Ovary (tissue), 9 donors: ENCODE data around the gene MROH2A. TPM values are rescaled to one million over a fixed set of nuclear protein-coding genes. Genes with fewer than 3 reads are reported as not detected.

ENCODE experiments used
- DNase-seq, 5 donors: peaks; one replicate each; pipeline ENCODE4 v3.0.0-alpha.2; 2019 to 2020
- H3K27ac ChIP-seq, 2 donors: fragments of 200-600 bp; one replicate each; pipeline versions ENCODE4 v1.5.1 to v1.8.0; 2019 to 2022
- H3K27me3 ChIP-seq: fragments of 200-600 bp; one replicate; pipeline ENCODE4 v1.8.0; 2022
- H3K36me3 ChIP-seq: fragments of 200-600 bp; sonication (generic); one replicate; pipeline ENCODE4 v1.5.1; 2019
- H3K4me1 ChIP-seq: one replicate; pipeline ENCODE4 v1.8.1; 2013; ENCODE audit warnings: mild to moderate bottlenecking, moderate library complexity; ENCODE audit not compliant: insufficient read depth
- H3K4me3 ChIP-seq: fragments of 200-600 bp; sonication (generic); one replicate; pipeline ENCODE4 v1.5.1; 2017
- H3K9me3 ChIP-seq, 2 donors: fragments of 200-600 bp in 1 of 2; sonication (generic) in 1 of 2; one replicate each; pipeline versions ENCODE4 v1.5.1 to v1.8.1; 2013 to 2019; ENCODE audit warnings: mild to moderate bottlenecking in 1 of 2, moderate library complexity in 1 of 2
- EP300 ChIP-seq: sonication (generic); formaldehyde crosslinking; IDR thresholded peaks from one replicate; pipeline ENCODE4 v1.6.1; 2017; ENCODE audit warnings: antibody characterized with exemption
- POLR2A ChIP-seq: fragments of 450-650 bp; IDR thresholded peaks from one replicate; pipeline ENCODE4 v1.6.1; 2017; ENCODE audit warnings: antibody characterized with exemption, mild to moderate bottlenecking, moderate library complexity
- WGBS, 3 donors: extraction: QIAGEN DNeasy Blood & Tissue Kit in 1 of 3; methylation state at CpG; one replicate each; pipeline versions ENCODE4 v1.1.5 to v1.1.7; 2013 to 2017; 5-methylcytosine and 5-hydroxymethylcytosine counted together
- intact Hi-C, 4 donors: fragments of 100-400 bp; cut with DNase I; formaldehyde crosslinking; loops; one replicate each; pipeline versions ENCODE4 v1.11.0 to v1.15.1; 2022 to 2023
- polyA plus RNA-seq, 2 donors: library from polyadenylated mRNA; stranded (reverse); fragments of 200-250 nt in 1 of 2; fragments of 350-450 nt in 1 of 2; fragmentation: Illumina TruSeq in 1 of 2; extraction: RNeasy Lipid Tissue Mini Kit (QIAGEN cat#74804) in 1 of 2; gene quantifications; one replicate each; pipeline ENCODE4 v1.2.3, GENCODE V29; 2013 to 2014
- total RNA-seq, 7 donors: library from RNA; depleted of rRNA in 2 of 7; stranded (reverse); fragments of >200 nt in 2 of 7; fragmentation: NEBNext Ultra II Directional in 3 of 7; extraction: Animal tissue kit (Norgen Biotek cat#: 25700) in 3 of 7; gene quantifications; one replicate each; pipeline versions ENCODE4 v1.1.0 to v1.2.4, GENCODE V29; 2016 to 2023
- TF ChIP-seq, protein P1 (sequence below), 3 donors: fragments of 450-650 bp in 2 of 3; fragments of 200-600 bp in 1 of 3; IDR thresholded peaks; one replicate each; pipeline versions ENCODE4 v1.5.1 to v1.8.0; 2016 to 2022; ENCODE audit warnings: antibody characterized with exemption in 3 of 3, mild to moderate bottlenecking in 1 of 3
- donor health status: DM: no; HTN: no; CAD: no; lungs with moderate emphysema.
- donor health status: DM: no; HTN: no; CAD: no.
- donor health status: Bipolar disorder and iron deficiency.
- donor health status: DM: yes; HTN: yes; CAD: no.
- donor health status: DM: no; HTN: no; CAD: no.
- donor health status: DM: yes; HTN: yes; CAD: no.

The MROH2A gene
- total and polyA plus RNA-seq, 9 donors: not detected

- Histone ChIP-seq H3K36me3 (no peaks in the 10 kb centered on the region), H3K27me3 (no peaks in the 10 kb centered on the region), H3K9me3 (no peaks in the 10 kb centered on the region), H3K27ac (no peak overlapping the region), H3K4me1 (no peaks in the 10 kb centered on the region), H3K4me3 (no peak overlapping the region)
- intact Hi-C loops: no loop called here
- TF ChIP-seq POLR2A: no peak
- TF ChIP-seq EP300: no peak
- TF ChIP-seq, protein P1, sequence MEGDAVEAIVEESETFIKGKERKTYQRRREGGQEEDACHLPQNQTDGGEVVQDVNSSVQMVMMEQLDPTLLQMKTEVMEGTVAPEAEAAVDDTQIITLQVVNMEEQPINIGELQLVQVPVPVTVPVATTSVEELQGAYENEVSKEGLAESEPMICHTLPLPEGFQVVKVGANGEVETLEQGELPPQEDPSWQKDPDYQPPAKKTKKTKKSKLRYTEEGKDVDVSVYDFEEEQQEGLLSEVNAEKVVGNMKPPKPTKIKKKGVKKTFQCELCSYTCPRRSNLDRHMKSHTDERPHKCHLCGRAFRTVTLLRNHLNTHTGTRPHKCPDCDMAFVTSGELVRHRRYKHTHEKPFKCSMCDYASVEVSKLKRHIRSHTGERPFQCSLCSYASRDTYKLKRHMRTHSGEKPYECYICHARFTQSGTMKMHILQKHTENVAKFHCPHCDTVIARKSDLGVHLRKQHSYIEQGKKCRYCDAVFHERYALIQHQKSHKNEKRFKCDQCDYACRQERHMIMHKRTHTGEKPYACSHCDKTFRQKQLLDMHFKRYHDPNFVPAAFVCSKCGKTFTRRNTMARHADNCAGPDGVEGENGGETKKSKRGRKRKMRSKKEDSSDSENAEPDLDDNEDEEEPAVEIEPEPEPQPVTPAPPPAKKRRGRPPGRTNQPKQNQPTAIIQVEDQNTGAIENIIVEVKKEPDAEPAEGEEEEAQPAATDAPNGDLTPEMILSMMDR (IDR thresholded peaks at IDR 0.05): no peak
- no peak for DNase-seq
- 87 to 91% (median 90%) methylated on average over 7 of the region's 7 CpGs for WGBS, 3 donors
Observed at GRCh38 chr2:233792720-233793119, 14.6 kb downstream of the MROH2A start.

DNA sequence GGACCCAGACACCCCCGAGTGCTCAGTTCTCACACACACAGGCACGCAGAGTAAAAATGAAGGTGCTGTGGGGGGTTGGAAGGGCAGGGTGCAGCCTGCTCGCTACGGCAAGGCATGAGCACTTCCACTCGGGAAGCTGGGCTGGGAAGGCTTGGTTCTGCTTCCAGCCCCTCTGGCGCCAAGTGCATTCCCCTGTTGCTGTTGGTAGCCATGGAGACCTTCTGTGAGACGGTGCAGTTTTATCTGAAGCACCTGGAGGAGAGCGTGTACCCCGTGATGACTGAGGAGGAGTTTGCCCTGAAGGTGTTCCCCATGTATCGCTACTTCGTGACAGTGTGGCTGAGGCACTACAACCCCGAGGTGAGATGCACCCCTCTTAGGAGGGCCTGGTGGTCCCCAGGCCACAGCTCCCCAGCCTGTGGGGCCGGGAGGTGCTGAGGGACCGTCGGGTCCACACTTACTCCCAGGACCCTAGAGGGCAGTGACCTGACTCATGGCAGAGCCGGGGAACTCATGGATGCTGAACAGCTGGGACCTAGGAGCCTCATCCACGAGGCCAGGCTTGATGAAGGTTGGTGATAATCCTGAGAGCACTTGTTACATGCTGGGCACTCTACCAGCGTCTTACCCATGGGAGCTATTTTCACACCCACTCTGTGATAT, 15.5 kb downstream of the MROH2A start:
- H3K36me3 ChIP-seq: no peaks in the 10 kb centered on the region
- no peak overlapping the region for H3K27ac ChIP-seq
- TF ChIP-seq, protein P1 (IDR thresholded peaks at IDR 0.05): no peak
- no peak for TF ChIP-seq EP300
- TF ChIP-seq POLR2A: no peak
- H3K9me3 ChIP-seq: no peaks in the 10 kb centered on the region
- H3K4me3 ChIP-seq: no peak overlapping the region
- intact Hi-C loops: no loop called here
- no peaks in the 10 kb centered on the region for H3K4me1 ChIP-seq
- no peak for DNase-seq
- H3K27me3 ChIP-seq: no peaks in the 10 kb centered on the region
- 62 to 66% (median 64%) methylated on average over 15 to 18 of the region's 18 CpGs for WGBS, 3 donors

- TF ChIP-seq, protein P1 (IDR thresholded peaks at IDR 0.05): no peak
- TF ChIP-seq EP300 (no peak), POLR2A (no peak)
- no peak overlapping the region for H3K4me3 ChIP-seq
- 59 to 66% (median 64%) methylated on average over 17 of the region's 17 CpGs for WGBS, 3 donors
- no peaks in the 10 kb centered on the region for H3K36me3 ChIP-seq
- no peak for DNase-seq
- intact Hi-C loops: no loop called here
- no peaks in the 10 kb centered on the region for H3K27me3 ChIP-seq
- no peaks in the 10 kb centered on the region for H3K4me1 ChIP-seq
- no peak overlapping the region for H3K27ac ChIP-seq
- H3K9me3 ChIP-seq: no peaks in the 10 kb centered on the region
Observed at GRCh38 chr2:233794128-233794658, 16.1 kb downstream of the MROH2A start.

- H3K9me3 ChIP-seq: no peaks in the 10 kb centered on the region
- H3K27ac ChIP-seq: no peak overlapping the region
- 88 to 96% (median 92%) methylated on average over 13 of the region's 13 CpGs for WGBS, 3 donors
- no peak overlapping the region for H3K4me3 ChIP-seq
- DNase-seq: no peak
- H3K27me3 ChIP-seq: no peaks in the 10 kb centered on the region
- TF ChIP-seq, protein P1 (IDR thresholded peaks at IDR 0.05): no peak
- TF ChIP-seq POLR2A (no peak), EP300 (no peak)
- no peaks in the 10 kb centered on the region for H3K36me3 ChIP-seq
- intact Hi-C loops: no loop called here
- H3K4me1 ChIP-seq: no peaks in the 10 kb centered on the region
Observed at GRCh38 chr2:233795735-233796171, 17.6 kb downstream of the MROH2A start.
